Activated CD4-positive, alpha-beta memory T cell treated with anti-CD3 and anti-CD28 coated beads, Interleukin-2, amount 10 ng/mL, durations not matched to agents 7 days and 5 days (primary cell): Measurements from ENCODE around the gene KRT6A. TPM values are rescaled to one million over a fixed set of nuclear protein-coding genes. Genes with fewer than 3 reads are reported as not detected.
"Not testable (repeated sequence)": the region's sequence is repeated elsewhere in the genome, so short reads cannot be mapped to it uniquely, and the experiment has no call there.

Source experiments
- CTCF ChIA-PET: fragments of 350-600 bp; sonication (Branson Sonifier 250); formaldehyde crosslinking; loops from one replicate; lab custom pipeline; 2021; ENCODE audit warnings: antibody characterized with exemption, inconsistent platforms; lab: Charles Lee
- POLR2A ChIA-PET: fragments of 350-600 bp; sonication (Branson Sonifier 250); formaldehyde crosslinking; loops from one replicate; lab custom pipeline; 2021; ENCODE audit warnings: antibody characterized with exemption; lab: Charles Lee
- DNase-seq: peaks from one replicate; pipeline ENCODE4 v3.0.0-alpha.2; 2020
- H3K27ac Mint-ChIP-seq: one replicate; pipeline ENCODE4 v1.8.0; 2021; ENCODE audit warnings: mild to moderate bottlenecking, mixed read lengths
- H3K27me3 Mint-ChIP-seq: one replicate; pipeline ENCODE4 v1.8.0; 2021; ENCODE audit warnings: mixed read lengths
- H3K36me3 Mint-ChIP-seq: one replicate; pipeline ENCODE4 v1.8.0; 2021; ENCODE audit warnings: low read depth, mixed read lengths
- H3K4me1 Mint-ChIP-seq: one replicate; pipeline ENCODE4 v1.8.0; 2021; ENCODE audit warnings: mixed read lengths
- H3K4me3 Mint-ChIP-seq: one replicate; pipeline ENCODE4 v1.8.0; 2021; ENCODE audit warnings: mild to moderate bottlenecking, mixed read lengths
- H3K9me3 Mint-ChIP-seq: one replicate; pipeline ENCODE4 v1.8.0; 2021; ENCODE audit warnings: mixed read lengths
- total RNA-seq, 2 experiments: library from RNA; stranded (reverse); gene quantifications; one replicate each; pipeline ENCODE4 v1.2.3, GENCODE V29; 2021

The KRT6A gene
- total RNA-seq, 2 experiments from 2014 or later: not detected

GRCh38 chr12:52506858-52507715 lies 14.0 kb upstream of the KRT6A start:
- H3K4me3 Mint-ChIP-seq: no peak overlapping the region
- H3K27me3 Mint-ChIP-seq: peaks cover 44% of the 10 kb centered on the region
- no peaks in the 10 kb centered on the region for H3K4me1 Mint-ChIP-seq
- no peak overlapping the region for H3K27ac Mint-ChIP-seq
- H3K36me3 Mint-ChIP-seq: no peaks in the 10 kb centered on the region
- POLR2A ChIA-PET: no interaction called here
- peaks cover 3% of the 10 kb centered on the region for H3K9me3 Mint-ChIP-seq
- no peak for DNase-seq
- CTCF ChIA-PET: interaction anchor here (0.7 kb wide), 1 partner anchor 373 kb away, joined by 3 read pairs; no protein-coding TSS in a partner anchor

GRCh38 chr12:52502877-52503276 lies 9.8 kb upstream of the KRT6A start:
- Mint-ChIP-seq H3K4me1 (no peaks in the 10 kb centered on the region), H3K27ac (no peak overlapping the region), H3K27me3 (peaks cover 46% of the 10 kb centered on the region), H3K9me3 (no peaks in the 10 kb centered on the region), H3K4me3 (no peak overlapping the region), H3K36me3 (no peaks in the 10 kb centered on the region)
- DNase-seq: no peak
- CTCF ChIA-PET: no interaction called here
- POLR2A ChIA-PET: no interaction called here

GRCh38 chr12:52501490-52501889 lies 8.4 kb upstream of the KRT6A start:
- ChIA-PET POLR2A (no interaction called here), CTCF (interaction anchor here (1.6 kb wide), 1 partner anchor 128 kb away, joined by 3 read pairs; no protein-coding TSS in a partner anchor)
- H3K27me3 Mint-ChIP-seq: peaks cover 35% of the 10 kb centered on the region
- no peaks in the 10 kb centered on the region for H3K4me1 Mint-ChIP-seq
- DNase-seq: no peak
- H3K36me3 Mint-ChIP-seq: no peaks in the 10 kb centered on the region
- no peak overlapping the region for H3K27ac Mint-ChIP-seq
- no peaks in the 10 kb centered on the region for H3K9me3 Mint-ChIP-seq
- H3K4me3 Mint-ChIP-seq: no peak overlapping the region

GRCh38 chr12:52500574-52500973 lies 7.5 kb upstream of the KRT6A start:
- H3K9me3 Mint-ChIP-seq, H3K4me3 Mint-ChIP-seq, H3K36me3 Mint-ChIP-seq: not testable (repeated sequence)

DNA sequence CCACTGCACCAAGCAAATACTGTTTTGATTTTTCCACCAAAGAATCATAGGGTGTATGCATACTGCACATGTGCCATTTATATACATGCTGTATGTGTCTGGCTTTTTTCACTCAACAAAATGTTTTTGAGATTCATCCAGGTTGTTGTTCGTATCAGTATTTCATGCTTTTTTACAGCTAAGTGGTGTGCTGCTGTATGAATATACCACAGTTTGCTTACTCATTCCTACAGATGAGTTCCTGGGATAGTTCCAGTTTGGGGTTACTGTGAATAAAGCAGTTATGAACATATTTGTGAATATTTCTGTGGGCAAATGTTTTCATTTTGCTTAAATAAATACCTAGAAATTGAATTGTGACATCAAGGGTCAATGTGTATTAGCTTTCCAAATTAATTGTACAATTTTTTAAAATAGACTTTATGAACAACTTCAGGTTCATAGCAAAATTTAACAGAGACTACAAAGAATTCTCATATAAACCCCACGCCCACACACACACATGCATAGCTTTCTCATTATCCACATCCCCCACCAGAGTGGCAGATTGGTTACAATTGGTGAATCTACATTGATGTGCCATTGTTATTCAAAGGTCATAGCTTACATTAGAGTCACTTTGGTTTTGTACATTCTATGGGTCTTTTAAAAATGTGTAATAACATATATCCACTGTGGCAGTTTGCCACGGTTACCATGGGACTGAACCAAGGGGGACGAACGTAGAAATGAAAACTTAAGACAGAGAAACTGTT lies 6.9 kb upstream of the KRT6A start:
- Mint-ChIP-seq H3K27ac (no peak overlapping the region), H3K27me3 (peaks cover 36% of the 10 kb centered on the region), H3K36me3 (no peaks in the 10 kb centered on the region), H3K9me3 (no peaks in the 10 kb centered on the region), H3K4me1 (no peaks in the 10 kb centered on the region), H3K4me3 (no peak overlapping the region)
- no peak for DNase-seq
- CTCF ChIA-PET: no interaction called here
- POLR2A ChIA-PET: no interaction called here

More at GRCh38 chr12:52500574-52500973, 7.5 kb upstream of the KRT6A start:
- H3K27ac Mint-ChIP-seq, POLR2A ChIA-PET, H3K4me1 Mint-ChIP-seq, DNase-seq: not testable (repeated sequence)
- H3K27me3 Mint-ChIP-seq: peaks cover 33% of the 10 kb centered on the region
- CTCF ChIA-PET: interaction anchor here (1.6 kb wide), 1 partner anchor 127 kb away, joined by 3 read pairs; no protein-coding TSS in a partner anchor

DNA sequence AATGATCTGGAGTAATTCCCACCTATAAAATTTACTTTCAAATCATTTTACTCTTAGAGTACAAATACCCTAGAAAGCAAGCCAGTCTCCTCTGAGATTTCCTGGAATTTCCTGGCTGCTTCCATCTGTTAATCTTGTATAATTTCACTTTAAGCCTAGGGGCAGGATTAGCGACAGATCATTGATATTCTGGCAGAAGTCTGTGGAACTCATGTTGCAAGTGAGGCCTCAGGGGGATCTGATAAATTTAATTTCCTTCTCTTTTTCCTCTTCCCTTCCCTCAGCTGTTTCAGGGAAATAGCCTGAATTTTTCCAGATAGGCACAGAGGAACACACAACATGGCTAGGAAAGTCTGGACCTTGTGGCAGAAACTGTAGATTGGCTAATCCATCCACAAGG lies 5.9 kb upstream of the KRT6A start:
- Mint-ChIP-seq H3K27ac (no peak overlapping the region), H3K27me3 (peaks cover 39% of the 10 kb centered on the region), H3K36me3 (no peaks in the 10 kb centered on the region), H3K4me3 (no peak overlapping the region), H3K4me1 (no peaks in the 10 kb centered on the region), H3K9me3 (no peaks in the 10 kb centered on the region)
- ChIA-PET CTCF (no interaction called here), POLR2A (no interaction called here)
- no peak for DNase-seq

- no peaks in the 10 kb centered on the region for H3K9me3 Mint-ChIP-seq
- ChIA-PET CTCF (no interaction called here), POLR2A (no interaction called here)
- no peak for DNase-seq
- peaks cover 40% of the 10 kb centered on the region for H3K27me3 Mint-ChIP-seq
- no peak overlapping the region for H3K27ac Mint-ChIP-seq
- H3K4me1 Mint-ChIP-seq: no peaks in the 10 kb centered on the region
- no peaks in the 10 kb centered on the region for H3K36me3 Mint-ChIP-seq
- H3K4me3 Mint-ChIP-seq: no peak overlapping the region
Measured at GRCh38 chr12:52497975-52498374, 4.9 kb upstream of the KRT6A start.

DNA sequence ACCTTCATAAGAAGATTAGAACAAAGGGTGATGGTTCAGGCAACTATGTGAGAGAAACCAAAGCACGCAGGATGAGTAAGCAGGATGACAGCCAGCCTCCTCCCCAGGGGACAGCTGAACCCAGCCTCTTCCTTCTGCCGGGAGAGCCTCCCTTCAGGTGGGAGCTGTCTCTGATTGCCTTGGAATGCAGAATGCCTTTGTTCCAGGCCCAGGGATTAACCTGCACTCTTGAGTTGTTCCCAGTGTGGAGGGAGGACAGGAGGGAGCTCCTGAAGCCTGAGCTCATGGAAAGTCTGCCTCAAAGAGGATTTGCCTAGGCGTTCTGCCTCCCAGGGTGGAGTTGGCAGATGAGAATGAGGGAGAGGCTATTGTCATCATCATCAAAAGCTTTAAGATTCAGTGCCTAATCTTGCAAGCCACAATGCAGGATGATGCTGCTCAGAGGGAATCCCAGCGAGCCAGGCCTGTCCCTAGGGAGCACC lies 3.6 kb upstream of the KRT6A start:
- H3K36me3 Mint-ChIP-seq: no peaks in the 10 kb centered on the region
- H3K27me3 Mint-ChIP-seq: peaks cover 30% of the 10 kb centered on the region
- DNase-seq: no peak
- no peak overlapping the region for H3K4me3 Mint-ChIP-seq
- no peak overlapping the region for H3K27ac Mint-ChIP-seq
- H3K9me3 Mint-ChIP-seq: no peaks in the 10 kb centered on the region
- ChIA-PET CTCF (no interaction called here), POLR2A (no interaction called here)
- H3K4me1 Mint-ChIP-seq: no peaks in the 10 kb centered on the region

DNA sequence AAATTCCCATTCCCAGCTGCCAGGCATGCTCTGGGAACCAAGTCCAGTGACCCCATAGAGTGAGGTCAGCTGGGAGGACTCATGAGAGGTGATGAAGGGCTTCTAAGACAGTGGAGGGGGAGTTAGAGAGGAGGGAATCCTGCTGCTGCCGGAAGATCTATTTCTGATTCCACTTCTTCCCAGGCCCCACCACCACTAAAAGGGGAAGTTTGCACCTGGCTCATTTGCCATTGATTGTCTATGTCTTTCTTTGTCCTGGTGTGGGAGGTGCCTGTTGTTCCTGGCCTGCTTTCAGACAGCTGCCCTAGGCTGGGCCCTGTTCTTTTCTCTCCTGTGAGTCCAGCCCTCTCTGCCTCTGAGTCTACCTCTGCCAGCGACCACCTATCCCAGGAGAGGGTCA lies 3.0 kb upstream of the KRT6A start:
- Mint-ChIP-seq H3K4me1 (no peaks in the 10 kb centered on the region), H3K27ac (no peak overlapping the region), H3K9me3 (no peaks in the 10 kb centered on the region), H3K27me3 (peaks cover 29% of the 10 kb centered on the region), H3K36me3 (no peaks in the 10 kb centered on the region), H3K4me3 (no peak overlapping the region)
- POLR2A ChIA-PET: no interaction called here
- CTCF ChIA-PET: no interaction called here
- no peak for DNase-seq

DNA sequence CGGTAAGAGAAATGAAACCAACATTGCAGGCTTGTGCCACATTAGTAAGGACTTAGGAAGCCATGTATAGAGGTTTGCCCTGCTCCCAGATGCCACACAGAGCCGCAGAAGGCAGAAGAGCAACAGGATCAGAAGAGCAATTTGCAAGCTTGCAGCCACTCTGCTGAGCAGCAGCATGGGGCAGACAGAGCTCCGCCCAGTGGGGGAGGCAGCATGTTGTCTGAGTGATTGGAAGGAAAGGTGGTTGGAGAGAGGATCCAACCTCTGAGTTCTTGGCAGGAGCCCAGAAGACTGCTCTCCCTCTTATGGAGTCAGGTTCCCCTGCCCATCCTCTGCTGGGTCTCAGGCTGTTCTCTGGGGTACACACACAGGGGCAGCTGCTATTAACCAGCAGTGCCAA lies 2.3 kb upstream of the KRT6A start:
- DNase-seq: no peak
- Mint-ChIP-seq H3K4me3 (no peak overlapping the region), H3K9me3 (no peaks in the 10 kb centered on the region), H3K27ac (no peak overlapping the region), H3K27me3 (peaks cover 26% of the 10 kb centered on the region), H3K4me1 (no peaks in the 10 kb centered on the region), H3K36me3 (no peaks in the 10 kb centered on the region)
- ChIA-PET CTCF (no interaction called here), POLR2A (no interaction called here)

DNA sequence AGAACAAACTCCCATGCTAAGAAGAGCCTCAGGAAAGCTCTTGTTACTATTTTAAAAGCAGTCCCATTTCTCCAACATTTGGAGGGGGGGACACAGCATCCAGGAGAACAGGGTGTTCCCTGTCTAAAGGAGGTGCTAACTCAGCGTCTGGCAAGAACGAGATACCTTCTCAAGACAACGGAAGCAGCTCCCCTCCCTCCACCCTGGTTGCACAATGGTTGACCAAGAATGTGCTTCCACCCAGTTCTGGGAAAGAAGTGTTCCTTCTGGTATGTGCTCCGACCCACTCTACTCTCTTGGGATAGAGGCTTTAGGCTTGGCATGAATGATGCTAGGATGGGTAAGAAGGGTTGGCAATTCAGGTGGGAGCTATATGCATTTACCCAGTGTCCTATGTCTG lies 1.5 kb upstream of the KRT6A start:
- Mint-ChIP-seq H3K4me3 (no peak overlapping the region), H3K36me3 (no peaks in the 10 kb centered on the region), H3K27ac (no peak overlapping the region), H3K27me3 (peaks cover 26% of the 10 kb centered on the region), H3K9me3 (no peaks in the 10 kb centered on the region), H3K4me1 (no peaks in the 10 kb centered on the region)
- ChIA-PET CTCF (no interaction called here), POLR2A (no interaction called here)
- DNase-seq: no peak

DNA sequence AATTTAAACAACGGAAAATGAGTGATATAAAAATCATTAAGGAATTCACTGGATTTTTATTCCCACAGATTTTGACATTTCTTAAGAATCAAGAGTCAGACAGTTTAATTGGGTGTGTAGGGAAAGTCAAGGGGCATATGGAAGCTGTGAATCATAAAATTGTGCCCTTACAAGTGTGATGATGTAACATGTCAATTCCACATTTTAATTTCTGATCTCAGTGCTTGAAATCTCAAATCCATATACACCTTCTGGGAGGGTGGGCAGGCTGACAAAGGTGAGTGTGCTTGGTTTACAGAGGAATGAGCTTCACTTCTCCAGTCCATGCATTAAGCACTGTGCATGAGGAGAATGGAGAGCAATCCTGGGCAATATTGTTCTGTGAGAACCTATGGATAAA lies 1.0 kb upstream of the KRT6A start:
- no peak overlapping the region for H3K27ac Mint-ChIP-seq
- H3K27me3 Mint-ChIP-seq: peaks cover 26% of the 10 kb centered on the region
- no peaks in the 10 kb centered on the region for H3K36me3 Mint-ChIP-seq
- no peaks in the 10 kb centered on the region for H3K4me1 Mint-ChIP-seq
- no peaks in the 10 kb centered on the region for H3K9me3 Mint-ChIP-seq
- ChIA-PET CTCF (no interaction called here), POLR2A (no interaction called here)
- no peak for DNase-seq
- no peak overlapping the region for H3K4me3 Mint-ChIP-seq

GRCh38 chr12:52492405-52492804 lies 652 bp downstream of the KRT6A start:
- CTCF ChIA-PET, H3K4me1 Mint-ChIP-seq, H3K9me3 Mint-ChIP-seq, H3K27ac Mint-ChIP-seq, POLR2A ChIA-PET, H3K4me3 Mint-ChIP-seq, DNase-seq, H3K36me3 Mint-ChIP-seq: not testable (repeated sequence)
- peaks cover 19% of the 10 kb centered on the region for H3K27me3 Mint-ChIP-seq
